NCI-H446 treated with DMSO at 0.1 percent for 48 hours (cell line): ENCODE data around the gene SYNE3.

Experiments
- DNase-seq: peaks from one replicate; lab custom pipeline; 2025; lab: John Stamatoyannopoulos, UW

Gene SYNE3

GRCh38 chr14:95540236-95540855, 23.9 kb upstream of the SYNE3 start:
- no peak for DNase-seq

- DNase-seq, result no peak
Observed at GRCh38 chr14:95538801-95539509, 22.5 kb upstream of the SYNE3 start.

GRCh38 chr14:95537298-95538089, 21.0 kb upstream of the SYNE3 start:
- no peak for DNase-seq

GRCh38 chr14:95536671-95537070, 20.2 kb upstream of the SYNE3 start:
- no peak for DNase-seq

- DNase-seq, result no peak
Observed at GRCh38 chr14:95536036-95536593, 19.7 kb upstream of the SYNE3 start.

GRCh38 chr14:95535226-95536021, 19.0 kb upstream of the SYNE3 start:
- no peak for DNase-seq

GRCh38 chr14:95534299-95535225, 18.1 kb upstream of the SYNE3 start, which contains the start of gene GLRX5:
GLRX5 (plus strand) TSS chr14:95535050; CDS start chr14:95535090, 40 bp downstream.
- DNase-seq, result peak; percentile 100

- DNase-seq, result no peak
Observed at GRCh38 chr14:95533822-95534221, 17.4 kb upstream of the SYNE3 start.

- DNase-seq, result peak; percentile 32
Observed at GRCh38 chr14:95533391-95533821, 17.0 kb upstream of the SYNE3 start.

- DNase-seq, result no peak
Observed at GRCh38 chr14:95531969-95532368, 15.5 kb upstream of the SYNE3 start.

GRCh38 chr14:95531473-95531872, 15.0 kb upstream of the SYNE3 start:
- DNase-seq, result no peak

- DNase-seq, result no peak
Observed at GRCh38 chr14:95530473-95531276, 14.2 kb upstream of the SYNE3 start.

GRCh38 chr14:95529216-95529615, 12.8 kb upstream of the SYNE3 start:
- DNase-seq, result no peak

- peak; percentile 21 for DNase-seq
Observed at GRCh38 chr14:95527387-95528002, 11.0 kb upstream of the SYNE3 start.

GRCh38 chr14:95526483-95527386, 10.3 kb upstream of the SYNE3 start:
- DNase-seq, result no peak

GRCh38 chr14:95525999-95526398, 9.5 kb upstream of the SYNE3 start:
- DNase-seq, result no peak

- DNase-seq, result no peak
Observed at GRCh38 chr14:95524706-95525512, 8.5 kb upstream of the SYNE3 start.
